Measurements from ENCODE around the gene CDKAL1. TPM values are rescaled to one million over a fixed set of nuclear protein-coding genes. Genes with fewer than 3 reads are reported as not detected.

The CDKAL1 gene
- total RNA-seq, 1 experiment from 2014 or later: 13.8 TPM

DNA sequence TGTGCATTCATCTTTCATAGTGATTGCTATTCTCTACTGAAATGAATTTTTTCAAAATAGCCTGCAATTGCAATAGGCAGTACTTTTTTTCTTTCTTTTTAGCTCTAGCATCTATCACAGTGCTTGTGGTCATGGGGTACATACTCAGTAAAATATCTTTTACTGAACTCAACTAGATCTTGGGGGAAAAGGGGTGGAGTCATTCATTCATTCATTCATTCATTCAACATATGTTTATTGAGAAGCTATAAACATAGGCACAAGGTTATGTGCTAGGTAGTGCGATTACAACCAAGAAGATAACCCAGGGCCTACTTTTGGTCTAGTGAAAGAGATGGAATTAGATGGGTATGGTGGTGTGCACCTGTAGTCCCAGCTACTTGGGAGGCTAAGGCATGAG lies 1.4 kb upstream of the CDKAL1 start:
- no TSS peak for BruUV-seq (replicated peaks)
- Histone ChIP-seq H4K20me1 (ENCODE audit: low read length) (no peaks in the 10 kb centered on the region), H3K9me3 (ENCODE audit: low read length) (no peaks in the 10 kb centered on the region), H3K9ac (ENCODE audit: low read length) (no peak overlapping the region), H3K36me3 (ENCODE audit: low read depth, low read length) (no peaks in the 10 kb centered on the region), H3K9me2 (replicated peaks; ENCODE audit: low read length) (no peaks in the 10 kb centered on the region), H3K27ac (ENCODE audit: low read length) (no peak overlapping the region), H3K4me2 (ENCODE audit: low read length) (no peak overlapping the region), H3K4me1 (ENCODE audit: insufficient read depth, low read length) (peaks cover 17% of the 10 kb centered on the region), H3K4me3 (ENCODE audit: low read length) (no peak overlapping the region), H3F3A (ENCODE audit: low read length, unreplicated experiment) (no peaks in the 10 kb centered on the region), H3K27me3 (ENCODE audit: low read length) (no peaks in the 10 kb centered on the region), H2AFZ (ENCODE audit: low read length) (no peak overlapping the region), H3K79me2 (ENCODE audit: low read length) (peaks cover 34% of the 10 kb centered on the region)
- DNase-seq (no peak), ATAC-seq (no peak)
- ChIA-PET CTCF (interaction anchor here (0.5 kb wide), 1 partner anchor 128 kb away, joined by 5 read pairs; no protein-coding TSS in a partner anchor), POLR2A (ENCODE audit: unreplicated experiment) (no interaction called here)
- TF ChIP-seq EZH2phosphoT487 (IDR thresholded peaks at IDR 0.05; ENCODE audit: borderline replicate concordance, low read length) (no peak), CTCF (conservative IDR thresholded peaks at IDR 0.05; ENCODE audit: low read depth, low read length) (no peak), EZH2 (IDR thresholded peaks at IDR 0.05; ENCODE audit: low read length, unreplicated experiment) (no peak)
- intact Hi-C loops (cut with micrococcal nuclease): loop anchor here (10.0 kb wide), 1 partner anchor 318 kb away; the partner anchor contains the start of gene MBOAT1

DNA sequence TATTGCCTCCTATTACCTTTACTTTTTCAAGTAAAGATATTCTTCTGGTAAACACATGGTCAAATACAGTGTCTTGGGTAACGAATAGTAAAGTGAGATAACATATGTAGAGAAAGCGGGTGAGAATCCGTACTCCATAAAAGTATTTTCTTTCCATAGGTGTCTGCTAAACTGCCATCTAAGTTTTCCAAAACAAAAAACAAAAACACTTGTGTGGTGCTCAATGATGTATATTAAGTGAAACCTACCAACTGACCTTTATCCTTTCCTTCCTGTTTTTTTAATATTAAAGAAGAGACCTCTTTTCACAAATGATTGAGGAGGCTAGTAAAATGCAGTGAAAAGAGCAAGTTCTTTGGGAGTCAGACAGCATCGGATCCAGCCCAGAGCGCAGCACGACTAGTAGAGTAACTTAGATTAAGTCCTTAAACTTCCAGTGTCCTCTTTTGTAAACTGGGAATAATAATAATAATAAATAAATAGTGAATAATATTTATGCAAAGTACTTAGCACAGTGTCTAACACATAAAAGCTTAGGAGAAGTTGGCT lies 437 bp upstream of the CDKAL1 start:
- ATAC-seq: peak; percentile 44
- no peak for DNase-seq
- H3K4me2 ChIP-seq (ENCODE audit: low read length): peak overlapping the region; percentile 86
- ChIA-PET POLR2A (ENCODE audit: unreplicated experiment) (no interaction called here), CTCF (interaction anchor here (0.6 kb wide), 1 partner anchor 242 kb away, joined by 4 read pairs; no protein-coding TSS in a partner anchor)
- H3K9me2 ChIP-seq (replicated peaks; ENCODE audit: low read length): no peaks in the 10 kb centered on the region
- no peak overlapping the region for H3K27ac ChIP-seq (ENCODE audit: low read length)
- H3K27me3 ChIP-seq (ENCODE audit: low read length): no peaks in the 10 kb centered on the region
- peak overlapping the region; percentile 89 for H3K4me3 ChIP-seq (ENCODE audit: low read length)
- no peaks in the 10 kb centered on the region for H3K36me3 ChIP-seq (ENCODE audit: low read depth, low read length)
- H3K79me2 ChIP-seq (ENCODE audit: low read length): peaks cover 43% of the 10 kb centered on the region
- H3F3A ChIP-seq (ENCODE audit: low read length, unreplicated experiment): no peaks in the 10 kb centered on the region
- BruUV-seq (replicated peaks): TSS peak; percentile 42
- intact Hi-C loops (cut with micrococcal nuclease): loop anchor here (10.0 kb wide), 1 partner anchor 319 kb away; the partner anchor contains the start of gene MBOAT1
- H3K9me3 ChIP-seq (ENCODE audit: low read length): no peaks in the 10 kb centered on the region
- TF ChIP-seq EZH2phosphoT487 (IDR thresholded peaks at IDR 0.05; ENCODE audit: borderline replicate concordance, low read length): no peak
- no peak for TF ChIP-seq EZH2 (IDR thresholded peaks at IDR 0.05; ENCODE audit: low read length, unreplicated experiment)
- TF ChIP-seq CTCF (conservative IDR thresholded peaks at IDR 0.05; ENCODE audit: low read depth, low read length): no peak
- H4K20me1 ChIP-seq (ENCODE audit: low read length): no peaks in the 10 kb centered on the region
- H3K4me1 ChIP-seq (ENCODE audit: insufficient read depth, low read length): peaks cover 13% of the 10 kb centered on the region
- H3K9ac ChIP-seq (ENCODE audit: low read length): peak overlapping the region; percentile 89
- H2AFZ ChIP-seq (ENCODE audit: low read length): peak overlapping the region; percentile 85

DNA sequence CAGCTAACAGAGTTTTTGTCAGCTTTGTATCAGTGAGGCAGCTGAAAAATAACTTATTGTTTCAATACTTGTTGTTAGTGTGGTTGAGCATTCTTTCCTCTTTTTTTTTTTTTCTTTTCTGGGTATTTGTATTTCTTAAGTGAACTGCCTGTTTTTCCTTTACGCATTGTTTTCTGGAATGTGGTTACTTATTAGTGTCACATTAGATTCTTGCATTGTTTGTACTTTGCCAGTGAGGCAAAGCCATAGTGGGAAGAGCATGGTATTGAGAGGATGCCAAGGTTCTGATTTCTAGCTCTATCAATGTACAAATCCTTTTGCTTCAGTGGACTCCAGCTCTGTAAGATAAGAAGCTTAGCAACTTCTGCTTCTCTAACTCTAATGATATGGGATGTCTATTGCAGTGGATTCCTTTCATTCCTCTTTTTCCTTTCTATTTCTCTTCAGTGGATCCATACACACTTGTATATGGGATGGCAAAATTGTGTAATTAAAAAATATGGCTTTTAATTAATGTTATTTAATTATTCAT lies 3.9 kb downstream of the CDKAL1 start:
- BruUV-seq (replicated peaks): no TSS peak
- TF ChIP-seq EZH2 (IDR thresholded peaks at IDR 0.05; ENCODE audit: low read length, unreplicated experiment): no peak
- TF ChIP-seq CTCF (conservative IDR thresholded peaks at IDR 0.05; ENCODE audit: low read depth, low read length): no peak
- TF ChIP-seq EZH2phosphoT487 (IDR thresholded peaks at IDR 0.05; ENCODE audit: borderline replicate concordance, low read length): no peak
- Histone ChIP-seq H3K4me2 (ENCODE audit: low read length) (no peak overlapping the region), H3K4me3 (ENCODE audit: low read length) (no peak overlapping the region), H3F3A (ENCODE audit: low read length, unreplicated experiment) (peaks cover 12% of the 10 kb centered on the region), H3K27ac (ENCODE audit: low read length) (no peak overlapping the region), H4K20me1 (ENCODE audit: low read length) (no peaks in the 10 kb centered on the region), H3K9me3 (ENCODE audit: low read length) (no peaks in the 10 kb centered on the region), H3K9me2 (replicated peaks; ENCODE audit: low read length) (no peaks in the 10 kb centered on the region), H3K79me2 (ENCODE audit: low read length) (peaks cover 69% of the 10 kb centered on the region), H3K4me1 (ENCODE audit: insufficient read depth, low read length) (peaks cover 30% of the 10 kb centered on the region), H3K9ac (ENCODE audit: low read length) (no peak overlapping the region), H3K36me3 (ENCODE audit: low read depth, low read length) (peaks cover 14% of the 10 kb centered on the region), H2AFZ (ENCODE audit: low read length) (no peak overlapping the region), H3K27me3 (ENCODE audit: low read length) (no peaks in the 10 kb centered on the region)
- ChIA-PET CTCF (interaction anchor here (0.5 kb wide), 1 partner anchor 23 kb away, joined by 10 read pairs; no protein-coding TSS in a partner anchor), POLR2A (ENCODE audit: unreplicated experiment) (no interaction called here)
- ATAC-seq (no peak), DNase-seq (no peak)
- intact Hi-C loops (cut with micrococcal nuclease): loop anchor here (10.0 kb wide), 1 partner anchor 323 kb away; the partner anchor contains the start of gene MBOAT1
